DOHH2 (cell line): ENCODE measurements around the gene HBP1.
A peak's percentile ranks its signal among the peaks of the same experiment; 100 is the strongest.

Source experiments
- EZH2phosphoT487 ChIP-seq: fragments of 200-600 bp; sonication (generic); IDR thresholded peaks from 2 replicates; pipeline ENCODE4 v1.6.1; 2017; ENCODE audit warnings: borderline replicate concordance, mild to moderate bottlenecking, antibody characterized with exemption, low read length, moderate library complexity, mixed read lengths
- TF ChIP-seq, protein P1 (sequence below): fragments of 200-600 bp; sonication (generic); IDR thresholded peaks from one replicate; pipeline ENCODE4 v1.5.1; 2014; ENCODE audit warnings: antibody characterized with exemption, mild to moderate bottlenecking, low read depth, low read length; ENCODE audit not compliant: poor library complexity, severe bottlenecking

- TF ChIP-seq, protein P1, sequence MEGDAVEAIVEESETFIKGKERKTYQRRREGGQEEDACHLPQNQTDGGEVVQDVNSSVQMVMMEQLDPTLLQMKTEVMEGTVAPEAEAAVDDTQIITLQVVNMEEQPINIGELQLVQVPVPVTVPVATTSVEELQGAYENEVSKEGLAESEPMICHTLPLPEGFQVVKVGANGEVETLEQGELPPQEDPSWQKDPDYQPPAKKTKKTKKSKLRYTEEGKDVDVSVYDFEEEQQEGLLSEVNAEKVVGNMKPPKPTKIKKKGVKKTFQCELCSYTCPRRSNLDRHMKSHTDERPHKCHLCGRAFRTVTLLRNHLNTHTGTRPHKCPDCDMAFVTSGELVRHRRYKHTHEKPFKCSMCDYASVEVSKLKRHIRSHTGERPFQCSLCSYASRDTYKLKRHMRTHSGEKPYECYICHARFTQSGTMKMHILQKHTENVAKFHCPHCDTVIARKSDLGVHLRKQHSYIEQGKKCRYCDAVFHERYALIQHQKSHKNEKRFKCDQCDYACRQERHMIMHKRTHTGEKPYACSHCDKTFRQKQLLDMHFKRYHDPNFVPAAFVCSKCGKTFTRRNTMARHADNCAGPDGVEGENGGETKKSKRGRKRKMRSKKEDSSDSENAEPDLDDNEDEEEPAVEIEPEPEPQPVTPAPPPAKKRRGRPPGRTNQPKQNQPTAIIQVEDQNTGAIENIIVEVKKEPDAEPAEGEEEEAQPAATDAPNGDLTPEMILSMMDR = peak; percentile 16
- TF ChIP-seq EZH2phosphoT487 = no peak
Measured at GRCh38 chr7:107210400-107210799, 41.6 kb downstream of the HBP1 start.
